NCI-H2107 treated with DMSO at 0.1 percent for 48 hours (cell line): ENCODE measurements around the gene RAD51.
A peak's percentile ranks its signal among the peaks of the same experiment; 100 is the strongest.

ENCODE experiments used
- DNase-seq: peaks from one replicate; lab custom pipeline; 2025; ENCODE audit not compliant: unreplicated experiment; lab: John Stamatoyannopoulos, UW

The RAD51 gene

GRCh38 chr15:40759961-40760360 is 65.0 kb downstream of the RAD51 start:
- DNase-seq, result no peak

DNA sequence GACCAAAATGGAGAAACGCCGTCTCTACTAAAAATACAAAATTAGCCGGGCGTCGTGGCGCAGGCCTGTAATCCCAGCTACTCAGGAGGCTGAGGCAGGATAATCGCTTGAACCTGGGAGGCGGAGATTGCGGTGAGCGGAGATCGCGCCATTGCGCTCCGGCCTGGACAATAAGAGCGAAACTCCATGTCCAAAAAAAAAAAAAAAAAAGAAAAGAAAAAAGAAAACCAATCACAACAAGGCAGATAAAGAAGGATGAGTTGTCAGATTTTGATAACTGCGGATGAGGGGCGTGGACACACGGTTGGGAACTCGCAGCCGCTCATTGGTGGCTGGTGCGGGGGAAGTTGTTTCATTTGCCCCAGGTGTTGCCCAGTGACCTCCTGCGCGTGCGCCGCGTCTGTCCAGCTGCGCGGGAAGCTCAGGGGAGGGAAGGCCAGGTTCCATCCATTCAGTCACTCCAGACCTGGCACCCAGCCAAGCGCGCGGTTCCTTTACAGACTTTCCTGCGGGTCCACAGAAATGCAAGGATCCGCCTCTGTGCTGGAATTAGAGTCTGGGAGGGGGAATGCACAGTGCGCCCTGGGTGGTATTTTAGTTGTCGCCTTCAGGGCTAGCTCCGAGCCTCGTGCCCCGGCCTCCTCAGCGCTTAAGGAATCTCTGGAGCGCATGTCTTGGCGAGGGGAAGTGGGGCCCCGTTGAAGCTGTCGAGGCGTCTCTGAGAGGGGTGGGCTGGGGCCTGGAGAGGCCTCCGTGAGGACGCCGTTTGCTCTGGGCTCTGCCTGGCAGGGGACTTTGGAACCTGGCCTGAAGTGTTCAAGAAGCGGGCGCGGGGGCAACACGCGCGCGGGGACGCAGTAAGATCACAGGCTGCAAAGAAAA is 68.2 kb downstream of the RAD51 start:
- peak; percentile 33 for DNase-seq

DNA sequence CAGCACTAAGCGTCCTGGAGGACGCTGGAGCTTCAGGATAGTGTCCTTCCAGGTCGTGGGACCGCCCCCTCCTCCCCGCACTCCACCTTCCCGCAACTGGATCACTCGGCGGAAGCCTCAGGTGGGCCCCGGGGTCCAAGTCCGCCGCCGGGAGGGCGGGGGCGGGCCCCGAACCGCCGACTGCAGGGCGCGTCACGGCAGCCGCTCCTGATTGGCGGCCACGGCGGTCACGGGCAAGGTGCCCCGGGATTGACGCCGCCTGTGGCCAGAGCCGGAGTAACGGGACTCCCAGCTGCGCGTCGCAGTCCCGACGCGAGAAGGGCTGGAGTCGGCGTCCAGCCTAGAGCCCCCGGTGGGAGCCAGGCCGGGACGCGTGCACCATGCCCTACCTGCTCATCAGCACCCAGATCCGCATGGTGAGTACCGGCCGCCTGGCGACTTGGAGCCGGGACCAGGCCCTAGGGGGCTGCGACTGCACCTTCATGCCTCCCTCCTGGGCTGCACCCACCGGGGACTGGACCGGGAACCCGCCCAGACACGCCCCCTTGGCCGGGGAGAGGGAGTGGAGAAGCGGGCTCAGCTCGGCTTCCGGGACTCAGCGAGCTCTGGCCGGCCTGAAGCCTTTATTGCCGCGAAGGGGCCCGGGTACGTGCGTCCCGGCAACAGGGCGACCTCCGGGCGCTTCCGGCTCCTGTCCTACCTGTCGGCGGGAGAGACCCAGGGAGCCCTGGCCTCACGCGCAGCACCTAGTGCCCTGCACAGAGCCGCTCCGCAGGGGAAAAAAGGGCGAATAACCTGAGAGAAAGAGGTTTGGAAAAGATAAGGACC is 69.0 kb downstream of the RAD51 start, which contains the start of gene GCHFR:
Gene GCHFR (plus strand): TSS at position 268 of the 828 bp plus-strand sequence. CDS start 113 bp downstream, at position 381.
- DNase-seq, result no peak

- DNase-seq, result no peak
Observed at GRCh38 chr15:40764629-40765103, 69.7 kb downstream of the RAD51 start.

- no peak for DNase-seq
Observed at GRCh38 chr15:40766194-40766815, 71.3 kb downstream of the RAD51 start.

DNA sequence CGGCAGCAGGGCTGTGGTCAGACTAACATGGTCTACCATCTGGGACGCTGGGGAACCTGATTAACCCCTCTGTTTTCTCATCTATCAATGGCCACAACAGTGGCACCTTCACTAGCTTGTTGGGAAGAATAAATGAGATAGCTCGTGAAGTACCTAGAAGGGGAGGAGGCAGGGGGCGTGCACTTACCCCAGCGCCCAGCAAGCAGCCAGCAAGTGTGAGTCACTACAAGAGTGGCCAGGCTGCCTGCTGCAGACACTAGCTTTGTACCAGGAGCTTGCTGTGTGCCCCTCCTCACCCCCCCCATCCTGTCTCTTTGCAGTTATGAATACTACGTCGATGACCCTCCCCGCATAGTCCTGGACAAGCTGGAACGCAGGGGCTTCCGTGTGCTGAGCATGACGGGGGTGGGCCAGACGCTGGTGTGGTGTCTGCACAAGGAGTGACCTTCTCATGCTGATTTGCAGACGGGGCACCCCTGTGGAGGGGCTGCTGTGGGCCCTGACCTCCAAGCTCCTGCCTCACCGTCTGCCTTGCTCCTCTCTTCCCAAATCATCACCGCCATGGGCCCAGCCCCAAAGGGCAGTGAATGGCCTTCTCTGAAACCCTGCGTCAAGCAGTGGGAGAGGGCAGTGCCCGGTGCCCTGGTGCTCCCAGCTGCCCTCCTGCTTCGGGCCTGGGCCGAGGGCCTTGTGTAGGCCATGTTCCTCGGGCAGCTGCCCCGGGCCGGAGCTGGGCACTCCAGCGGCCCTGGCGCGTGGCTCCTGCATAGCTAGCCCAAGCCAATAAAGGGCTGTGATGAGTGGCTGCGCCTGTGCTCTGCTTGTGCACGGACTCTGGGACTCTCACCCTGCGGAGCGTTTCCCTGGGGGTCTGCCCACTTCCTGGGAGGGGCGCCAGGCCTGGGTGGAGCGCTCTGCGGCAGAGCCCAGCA is 72.2 kb downstream of the RAD51 start:
- no peak for DNase-seq

- DNase-seq, result no peak
Observed at GRCh38 chr15:40767838-40768500, 73.0 kb downstream of the RAD51 start.

- DNase-seq, result no peak
Observed at GRCh38 chr15:40768521-40769273, 73.7 kb downstream of the RAD51 start.

DNA sequence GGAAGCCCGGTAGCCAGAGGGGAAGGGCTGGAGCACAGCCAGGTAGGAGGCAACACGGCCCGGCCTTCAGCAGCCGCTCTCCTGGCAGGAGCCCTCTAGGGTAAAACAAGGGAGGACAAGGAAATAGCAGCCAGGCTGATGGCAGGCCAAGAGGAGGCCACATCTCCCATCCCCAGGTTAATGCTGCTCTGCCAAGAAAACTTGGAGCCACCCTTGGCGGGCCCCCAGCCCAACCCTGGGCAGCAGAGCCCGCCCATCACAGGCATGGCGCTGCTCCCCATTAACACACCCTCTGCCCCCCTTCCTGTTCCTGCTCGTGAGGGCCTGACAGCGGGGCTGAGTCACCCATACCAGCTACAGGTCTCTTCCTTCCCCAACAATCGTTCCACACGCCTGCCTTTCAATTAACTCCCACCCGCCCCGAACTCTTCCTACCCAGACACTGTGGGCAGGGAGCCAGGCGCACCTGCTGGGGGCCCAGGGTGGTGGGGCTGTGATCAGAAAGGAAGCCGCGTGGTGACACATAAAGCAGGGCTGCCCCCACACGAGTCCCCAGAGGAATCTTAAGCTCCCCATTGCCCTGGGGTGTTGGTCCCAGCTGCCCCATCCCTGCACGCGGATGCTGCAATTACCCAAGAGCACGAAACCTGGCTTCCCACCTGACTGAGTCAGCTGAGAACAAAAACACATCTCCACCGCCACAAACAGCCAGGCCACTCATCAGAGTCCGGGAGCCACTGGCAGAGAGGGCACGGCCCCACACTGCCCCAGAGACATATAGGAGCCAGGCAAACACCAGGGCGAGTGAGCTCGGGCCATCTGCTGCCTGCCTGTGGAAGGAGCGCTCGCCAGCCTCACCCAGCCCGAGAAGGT is 74.5 kb downstream of the RAD51 start, which contains the start of gene C15orf62:
Gene C15orf62 (plus strand): TSS at position 707 of the 873 bp plus-strand sequence. CDS start 516 bp downstream, outside the sequence.
- peak; percentile 55 for DNase-seq

DNA sequence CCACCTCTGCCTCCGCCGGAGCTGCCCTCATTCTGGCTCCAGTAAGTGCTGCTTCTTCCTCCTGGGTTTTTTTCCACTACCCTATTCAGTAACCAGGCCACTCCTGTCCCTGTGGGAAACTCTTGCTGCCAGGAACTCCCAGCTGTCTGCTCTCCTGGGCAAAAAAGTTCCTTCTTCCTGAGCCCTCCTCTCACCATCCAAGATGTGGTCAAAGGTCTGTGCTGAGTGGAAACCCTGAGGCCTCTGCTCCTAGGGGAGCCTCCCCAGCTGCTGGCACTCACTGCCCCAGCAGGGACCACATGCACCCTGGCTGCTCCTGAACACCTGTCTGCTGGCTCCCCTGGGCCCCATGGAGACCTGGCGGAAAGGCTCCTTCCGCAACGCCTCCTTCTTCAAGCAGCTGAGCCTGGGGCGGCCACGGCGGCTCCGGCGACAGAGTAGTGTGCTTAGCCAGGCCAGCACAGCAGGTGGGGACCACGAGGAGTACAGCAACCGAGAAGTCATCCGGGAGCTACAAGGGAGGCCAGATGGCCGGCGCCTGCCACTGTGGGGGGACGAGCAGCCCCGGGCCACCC is 75.3 kb downstream of the RAD51 start:
- peak; percentile 36 for DNase-seq

DNA sequence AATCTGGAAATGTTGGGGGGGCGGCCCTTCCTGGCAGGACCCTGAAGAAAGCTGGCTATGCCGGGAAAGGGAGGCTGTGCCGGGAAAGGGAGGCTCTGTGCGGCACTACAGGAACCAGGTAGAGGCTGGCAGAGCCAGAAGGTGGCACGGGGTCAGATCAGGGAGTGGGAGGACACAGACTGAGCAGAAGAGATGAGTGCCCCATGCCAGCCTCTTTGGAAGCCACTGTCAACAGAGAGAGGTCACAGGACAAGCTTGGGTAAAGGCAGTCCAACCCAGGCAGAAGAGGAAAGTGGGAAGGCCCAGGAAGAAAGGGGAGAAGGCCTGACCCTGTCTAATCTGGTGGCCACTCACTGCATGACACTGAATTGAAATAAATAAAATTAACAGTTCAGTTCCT is 76.3 kb downstream of the RAD51 start:
- DNase-seq, result no peak

GRCh38 chr15:40772014-40772413 is 77.0 kb downstream of the RAD51 start:
- no peak for DNase-seq

DNA sequence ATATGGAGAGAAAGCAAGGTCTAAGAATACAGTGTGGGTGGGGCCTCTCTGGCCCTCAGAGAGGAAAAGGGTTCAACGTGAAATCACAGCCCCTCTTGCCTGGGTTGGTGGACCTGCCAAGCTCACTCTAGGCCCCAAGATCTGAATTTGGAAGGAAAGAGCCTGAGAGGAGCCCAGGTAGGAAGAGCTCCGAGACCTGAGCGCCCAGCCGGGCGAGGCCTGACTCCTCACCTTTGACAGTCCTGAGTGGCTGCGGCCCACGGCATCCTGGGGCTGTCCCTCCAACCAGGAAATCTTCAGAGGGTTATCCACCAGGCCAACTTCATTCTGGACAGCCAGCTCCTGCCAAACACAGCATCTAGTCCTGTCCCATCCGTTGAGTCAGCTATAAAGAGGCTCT is 78.5 kb downstream of the RAD51 start:
- DNase-seq, result no peak

- DNase-seq, result no peak
Observed at GRCh38 chr15:40773902-40774301, 78.9 kb downstream of the RAD51 start.

DNA sequence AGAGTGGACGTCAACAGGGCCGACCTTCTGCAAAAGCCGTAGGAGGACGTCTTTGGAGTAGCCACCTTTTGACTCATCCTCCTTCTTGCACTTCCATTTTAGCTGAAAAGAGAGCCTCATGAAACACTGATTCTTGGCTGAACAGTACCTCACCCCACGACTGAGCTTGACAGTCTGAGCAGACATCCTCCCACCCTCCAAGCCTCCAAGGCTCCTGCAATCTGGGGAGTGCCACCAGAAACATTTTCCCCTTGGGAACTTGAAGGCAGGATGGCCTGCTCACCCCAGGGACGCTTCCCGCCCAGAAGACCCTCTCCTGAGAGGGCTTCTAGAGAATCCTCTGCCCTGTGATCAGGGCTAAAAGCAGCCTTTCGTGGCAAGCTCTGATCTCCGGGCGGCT is 80.0 kb downstream of the RAD51 start:
- DNase-seq, result no peak

DNA sequence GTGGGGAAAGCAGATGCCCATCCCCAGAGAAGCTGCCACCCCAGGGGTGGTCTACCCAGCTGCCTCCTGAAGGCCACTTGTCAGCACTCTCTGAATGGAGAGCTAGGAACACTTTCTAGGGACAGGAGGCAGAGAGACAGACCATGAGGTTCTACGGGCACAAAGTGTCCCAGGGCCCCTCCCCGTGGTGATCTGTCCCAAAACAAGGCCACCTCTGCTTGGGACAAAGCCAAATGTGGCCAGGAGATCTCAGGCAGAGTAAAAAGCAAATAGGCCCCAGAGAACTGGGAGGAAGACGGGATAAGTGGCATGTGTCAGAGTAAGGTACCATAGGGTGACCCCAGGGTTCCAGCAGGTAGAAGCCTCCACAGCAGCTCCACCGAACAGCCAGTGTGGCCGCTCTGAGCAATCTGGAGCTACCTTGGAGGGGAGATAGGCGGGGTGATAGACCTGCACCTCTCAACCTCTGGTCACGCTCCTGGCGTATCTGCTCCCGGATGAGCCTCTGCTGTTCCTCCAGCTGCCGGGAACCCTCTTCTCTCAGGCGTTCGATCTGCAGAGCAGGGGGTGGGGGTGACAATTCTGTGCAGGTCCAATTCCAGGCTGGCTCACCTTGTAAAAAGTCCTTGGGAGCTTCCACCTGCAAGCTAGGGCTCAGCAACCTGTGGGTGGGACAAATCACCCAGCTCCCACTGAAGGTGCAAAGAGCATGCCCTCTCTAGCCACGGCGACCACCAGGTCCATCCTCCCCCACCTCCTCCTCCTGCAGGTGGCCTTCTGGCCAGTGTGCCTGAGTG is 81.0 kb downstream of the RAD51 start:
- DNase-seq, result no peak
